Measurements from ENCODE around the gene TEAD1. TPM values are rescaled to one million over a fixed set of nuclear protein-coding genes. Genes with fewer than 3 reads are reported as not detected.

TEAD1 gene
- total and polyA plus RNA-seq, 10 of the 15 experiments (the other 5 are each of a cell fraction or from before 2014, with no cell fraction given), result 0.01 to 0.59 (median 0.04) TPM; not detected in 6

- TF ChIP-seq ATF7 (IDR thresholded peaks at IDR 0.05; ENCODE audit: low read depth), result no peak
- TF ChIP-seq ZZZ3 (IDR thresholded peaks at IDR 0.05; ENCODE audit: control insufficient read depth, insufficient read length, low read depth), result no peak
- TF ChIP-seq IRF5 (IDR thresholded peaks at IDR 0.05; ENCODE audit: borderline replicate concordance), result no peak
- TF ChIP-seq CREB1 (IDR thresholded peaks at IDR 0.05; ENCODE audit: low read depth), result no peak
- no peak for TF ChIP-seq GATAD2B (conservative IDR thresholded peaks at IDR 0.05; ENCODE audit: low read depth)
- no peak for TF ChIP-seq CREM (IDR thresholded peaks at IDR 0.05; ENCODE audit: low read depth)
- TF ChIP-seq ZSCAN29 (IDR thresholded peaks at IDR 0.05), result no peak
- TF ChIP-seq ZNF592 (IDR thresholded peaks at IDR 0.05), result no peak
- no peak for TF ChIP-seq HDAC2 (IDR thresholded peaks at IDR 0.05)
- TF ChIP-seq PRDM15 (CRISPR knock-in tag; IDR thresholded peaks at IDR 0.05), result no peak
- TF ChIP-seq IKZF1 (conservative IDR thresholded peaks at IDR 0.05), result no peak
- H3K27me3 ChIP-seq (replicated peaks in 1 of 2; ENCODE audit: control insufficient read depth in 2 of 2, insufficient read depth in 2 of 2, low read length in 1 of 2), result no peaks in the 10 kb centered on the region; a peak in 1 of 4 replicates
- SMC1A ChIA-PET (ENCODE audit: uncharacterized antibody, unreplicated experiment), result no interaction called here
- no peaks in the 10 kb centered on the region for H3K9me3 ChIP-seq (replicated peaks; ENCODE audit: control insufficient read depth, insufficient read depth, low read length)
- H3K4me3 ChIP-seq, result no peak overlapping the region
- POLR2A ChIA-PET, result no interaction called here
- CTCF ChIA-PET, result no interaction called here
- no TSS peak for BruUV-seq (replicated peaks)
- H3K27ac ChIP-seq (ENCODE audit: control insufficient read depth, insufficient read depth), result no peak overlapping the region
- FAIRE-seq (no peak), ATAC-seq (no peak), DNase-seq (ENCODE audit: low read depth, low spot score) (no peak)
- no peaks in the 10 kb centered on the region for H3K79me2 ChIP-seq (ENCODE audit: control insufficient read depth, insufficient read depth, low read length)
- H3K9ac ChIP-seq (ENCODE audit: control insufficient read depth, insufficient read depth, low read length), result no peak overlapping the region
- RAD21 ChIA-PET (ENCODE audit: unreplicated experiment), result no interaction called here
- no peak overlapping the region for H3K4me2 ChIP-seq (ENCODE audit: control insufficient read depth, insufficient read depth)
- H3K36me3 ChIP-seq (ENCODE audit: control insufficient read depth in 2 of 2, insufficient read depth in 2 of 2, low read length in 1 of 2), result no peaks in the 10 kb centered on the region
- no peaks in the 10 kb centered on the region for H3K4me1 ChIP-seq (ENCODE audit: control insufficient read depth, insufficient read depth, low read length)
- WGBS (ENCODE audit: insufficient coverage, insufficient replicate concordance, low lambda C conversion rate, missing lambda C conversion rate), result 17% methylated on average over 5 of the region's 5 CpGs
- no peak overlapping the region for H2AFZ ChIP-seq (ENCODE audit: control insufficient read depth, low read depth, low read length)
- H4K20me1 ChIP-seq (ENCODE audit: control insufficient read depth, insufficient read depth), result no peaks in the 10 kb centered on the region
- in situ Hi-C loops (cut with MboI), result no loop called here
- intact Hi-C loops (cut with micrococcal nuclease; ENCODE audit: unreplicated experiment), result no loop called here
Measured at GRCh38 chr11:12636871-12637410, 37.3 kb upstream of the TEAD1 start.
